OCI-LY3 (cell line): Measurements from ENCODE around the gene SLC6A6.

Experiments
- H2AFZ ChIP-seq: fragments of 200-600, 300-600 bp; shearing (Covaris generic); 2 replicates; pipeline ENCODE4 v1.6.0; 2014; ENCODE audit warnings: antibody characterized with exemption, low read depth, low read length
- H3K27ac ChIP-seq: fragments of 200-600, 300-600 bp; sonication (generic); 2 replicates; pipeline ENCODE4 v1.5.1; 2014; ENCODE audit warnings: mild to moderate bottlenecking, low read length, moderate library complexity, mixed read lengths
- H3K27me3 ChIP-seq: fragments of 200-600, 300-600 bp; sonication (generic); 2 replicates; pipeline ENCODE4 v1.6.1; 2014; ENCODE audit warnings: low read depth, low read length, mixed read lengths
- H3K36me3 ChIP-seq: fragments of 200-600, 300-600 bp; sonication (generic); replicated peaks from 2 replicates; pipeline ENCODE3; 2014; ENCODE audit warnings: low read depth, low read length, mixed read lengths
- H3K4me1 ChIP-seq: fragments of 300-600, 200-600 bp; sonication (generic); 2 replicates; pipeline ENCODE4 v1.6.1; 2014; ENCODE audit warnings: low read length, mixed read lengths
- H3K4me2 ChIP-seq: fragments of 200-600, 300-600 bp; sonication (generic); 2 replicates; pipeline ENCODE4 v1.6.1; 2014; ENCODE audit warnings: low read length, mixed read lengths
- H3K4me3 ChIP-seq: fragments of 300-600, 200-600 bp; sonication (generic); 2 replicates; pipeline ENCODE4 v1.5.1; 2014; ENCODE audit warnings: antibody characterized with exemption, mild to moderate bottlenecking, low read length, moderate library complexity
- H3K79me2 ChIP-seq: fragments of 300-600, 200-600 bp; shearing (Covaris generic); 2 replicates; pipeline ENCODE4 v1.6.1; 2014; ENCODE audit warnings: mild to moderate bottlenecking, low read length, mixed read lengths
- H3K9ac ChIP-seq: fragments of 300-600, 200-600 bp; shearing (Covaris generic); 2 replicates; pipeline ENCODE4 v1.6.0; 2014; ENCODE audit warnings: mild to moderate bottlenecking, low read length, moderate library complexity
- H3K9me3 ChIP-seq: fragments of 200-600, 300-600 bp; shearing (Covaris generic); 2 replicates; pipeline ENCODE4 v1.6.1; 2014; ENCODE audit warnings: low read length, mixed read lengths; ENCODE audit not compliant: insufficient read depth
- H4K20me1 ChIP-seq: fragments of 200-600, 300-600 bp; sonication (generic); 2 replicates; pipeline ENCODE4 v1.6.1; 2016; ENCODE audit warnings: low read length, mixed read lengths; ENCODE audit not compliant: insufficient read depth
- EZH2phosphoT487 ChIP-seq: fragments of 200-600 bp; shearing (Covaris generic); IDR thresholded peaks from 2 replicates; pipeline ENCODE4 v1.6.1; 2018; ENCODE audit warnings: antibody characterized with exemption, mixed run types, low read depth
- TF ChIP-seq, protein P1 (sequence below): fragments of 200-600, 300-600 bp; sonication (generic); IDR thresholded peaks from 2 replicates; pipeline ENCODE4 v1.5.1; 2014; ENCODE audit warnings: antibody characterized with exemption, low read length, low read depth

SLC6A6 gene

DNA sequence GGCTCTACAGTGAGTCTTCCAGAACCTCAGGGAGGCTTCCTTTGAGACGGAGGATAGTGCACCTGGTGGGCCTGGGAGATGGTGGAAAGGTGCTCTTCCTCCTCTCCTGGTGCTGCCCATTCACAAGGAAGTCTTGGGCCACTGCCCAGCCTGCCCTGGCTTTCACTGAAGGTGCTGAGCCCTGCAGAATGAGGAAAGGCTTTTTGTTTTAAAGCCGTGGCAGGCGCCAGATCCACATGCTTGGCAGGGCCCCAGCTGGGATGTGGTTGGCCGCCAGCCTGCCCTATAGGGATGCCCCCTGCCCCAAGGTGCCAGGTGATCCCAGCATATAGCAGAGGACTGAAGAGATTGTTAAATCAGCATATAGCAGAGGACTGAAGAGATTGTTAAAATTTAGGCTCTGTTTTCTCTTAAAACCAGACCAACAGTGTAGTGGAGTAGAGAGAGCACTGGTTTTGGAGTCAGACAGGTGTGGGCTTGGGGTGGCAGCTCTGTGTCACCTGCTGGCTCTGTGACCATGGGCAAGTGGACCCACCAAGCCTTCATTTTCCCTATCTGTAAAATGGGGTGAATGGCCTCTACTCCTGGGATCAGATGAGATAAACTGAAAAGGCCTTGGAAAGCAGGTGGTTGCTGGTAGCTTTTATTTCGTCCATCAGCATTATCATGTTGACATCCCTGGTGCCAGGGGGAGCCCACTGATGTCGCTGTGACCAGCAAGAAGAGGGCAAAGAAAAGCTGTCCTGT is 53.3 kb downstream of the SLC6A6 start:
- no peak for TF ChIP-seq EZH2phosphoT487
- Histone ChIP-seq H3K36me3 (peaks cover 90% of the 10 kb centered on the region), H4K20me1 (no peaks in the 10 kb centered on the region), H3K4me2 (no peak overlapping the region), H3K27ac (no peak overlapping the region), H2AFZ (no peak overlapping the region), H3K27me3 (no peaks in the 10 kb centered on the region), H3K9me3 (peaks cover 8% of the 10 kb centered on the region; the same call in 1 of the 2 replicates), H3K4me3 (no peak overlapping the region), H3K9ac (no peak overlapping the region), H3K79me2 (peaks cover 24% of the 10 kb centered on the region), H3K4me1 (peaks cover 80% of the 10 kb centered on the region)

DNA sequence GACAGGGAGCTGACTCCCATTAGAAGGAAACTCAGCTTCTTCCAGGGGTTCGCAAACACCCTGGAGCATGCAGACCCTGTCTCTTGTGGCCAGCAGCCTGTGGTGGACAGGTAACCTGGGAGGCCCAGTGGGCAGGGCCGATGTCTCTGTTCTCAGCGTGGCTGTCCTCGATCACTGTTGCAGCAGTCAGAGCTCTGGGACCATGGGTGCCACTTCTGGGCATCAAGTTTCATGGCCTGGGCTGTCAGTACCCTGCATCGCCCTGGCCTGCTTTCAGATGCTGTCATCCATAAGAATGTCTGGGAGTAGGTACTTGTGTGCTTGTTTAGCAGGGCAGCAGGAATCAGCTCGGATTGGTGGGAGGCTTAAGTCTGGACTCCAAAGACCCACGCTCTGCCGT is 54.4 kb downstream of the SLC6A6 start:
- no peak for TF ChIP-seq EZH2phosphoT487
- TF ChIP-seq, protein P1, sequence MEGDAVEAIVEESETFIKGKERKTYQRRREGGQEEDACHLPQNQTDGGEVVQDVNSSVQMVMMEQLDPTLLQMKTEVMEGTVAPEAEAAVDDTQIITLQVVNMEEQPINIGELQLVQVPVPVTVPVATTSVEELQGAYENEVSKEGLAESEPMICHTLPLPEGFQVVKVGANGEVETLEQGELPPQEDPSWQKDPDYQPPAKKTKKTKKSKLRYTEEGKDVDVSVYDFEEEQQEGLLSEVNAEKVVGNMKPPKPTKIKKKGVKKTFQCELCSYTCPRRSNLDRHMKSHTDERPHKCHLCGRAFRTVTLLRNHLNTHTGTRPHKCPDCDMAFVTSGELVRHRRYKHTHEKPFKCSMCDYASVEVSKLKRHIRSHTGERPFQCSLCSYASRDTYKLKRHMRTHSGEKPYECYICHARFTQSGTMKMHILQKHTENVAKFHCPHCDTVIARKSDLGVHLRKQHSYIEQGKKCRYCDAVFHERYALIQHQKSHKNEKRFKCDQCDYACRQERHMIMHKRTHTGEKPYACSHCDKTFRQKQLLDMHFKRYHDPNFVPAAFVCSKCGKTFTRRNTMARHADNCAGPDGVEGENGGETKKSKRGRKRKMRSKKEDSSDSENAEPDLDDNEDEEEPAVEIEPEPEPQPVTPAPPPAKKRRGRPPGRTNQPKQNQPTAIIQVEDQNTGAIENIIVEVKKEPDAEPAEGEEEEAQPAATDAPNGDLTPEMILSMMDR: no peak
- H2AFZ ChIP-seq: no peak overlapping the region
- no peak overlapping the region for H3K4me3 ChIP-seq
- H3K4me2 ChIP-seq: no peak overlapping the region
- H3K36me3 ChIP-seq: peaks cover 90% of the 10 kb centered on the region
- peaks cover 17% of the 10 kb centered on the region for H3K79me2 ChIP-seq
- H3K9ac ChIP-seq: no peak overlapping the region
- H3K27ac ChIP-seq: no peak overlapping the region
- peaks cover 4% of the 10 kb centered on the region; the same call in 1 of the 2 replicates for H3K9me3 ChIP-seq
- H4K20me1 ChIP-seq: no peaks in the 10 kb centered on the region
- H3K4me1 ChIP-seq: peaks cover 78% of the 10 kb centered on the region
- no peaks in the 10 kb centered on the region for H3K27me3 ChIP-seq

DNA sequence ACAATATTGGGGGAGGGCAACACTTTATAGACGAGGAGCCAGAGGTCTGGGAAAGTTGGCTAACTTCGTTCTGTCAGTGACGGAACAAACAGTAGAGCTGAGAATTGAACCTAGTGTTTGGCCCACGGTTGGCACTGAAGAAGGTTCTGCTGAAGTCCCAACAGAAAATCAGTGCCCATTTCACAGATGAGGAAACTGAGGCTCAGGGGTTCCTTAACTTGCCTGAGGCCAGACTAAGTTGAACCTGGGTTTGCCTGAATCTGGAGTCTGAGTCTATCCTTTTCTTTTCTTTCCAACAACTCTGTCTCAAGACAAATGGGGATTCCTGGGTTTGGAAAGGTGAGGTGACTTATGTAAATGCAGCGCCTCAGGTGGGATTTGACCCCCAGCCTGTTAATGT is 55.1 kb downstream of the SLC6A6 start:
- H3K79me2 ChIP-seq: peaks cover 12% of the 10 kb centered on the region
- H3K27me3 ChIP-seq: no peaks in the 10 kb centered on the region
- peaks cover 90% of the 10 kb centered on the region for H3K36me3 ChIP-seq
- peak overlapping the region; percentile 59; the same call in 1 of the 2 replicates for H3K9ac ChIP-seq
- TF ChIP-seq, protein P1: no peak
- no peak for TF ChIP-seq EZH2phosphoT487
- H3K9me3 ChIP-seq: no peaks in the 10 kb centered on the region
- peak overlapping the region; percentile 82 for H3K27ac ChIP-seq
- H3K4me1 ChIP-seq: peaks cover 71% of the 10 kb centered on the region
- H3K4me2 ChIP-seq: peak overlapping the region; percentile 62
- H3K4me3 ChIP-seq: no peak overlapping the region
- H4K20me1 ChIP-seq: no peaks in the 10 kb centered on the region
- H2AFZ ChIP-seq: no peak overlapping the region

DNA sequence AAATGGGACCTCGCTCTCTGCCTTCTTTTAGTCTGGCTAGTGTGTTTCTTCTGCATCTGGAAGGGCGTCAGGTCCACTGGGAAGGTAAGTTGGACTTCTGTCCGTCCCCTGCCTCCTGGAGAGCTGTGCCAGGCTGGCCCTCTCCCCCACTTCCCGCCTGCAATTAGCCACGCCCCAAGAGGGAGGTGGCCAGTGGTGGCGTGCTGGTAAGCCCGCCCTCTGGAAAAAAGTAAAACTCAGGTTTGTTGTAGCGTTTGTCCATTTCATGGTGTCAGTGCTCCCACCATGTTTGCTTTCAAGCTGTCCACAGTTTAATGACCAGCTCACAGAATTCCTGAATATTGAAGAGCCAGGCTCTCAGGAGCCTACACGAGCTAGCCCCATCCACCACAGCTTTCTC is 55.6 kb downstream of the SLC6A6 start:
- Histone ChIP-seq H3K9me3 (no peaks in the 10 kb centered on the region), H3K27ac (peak overlapping the region; percentile 82), H4K20me1 (no peaks in the 10 kb centered on the region), H3K36me3 (peaks cover 95% of the 10 kb centered on the region), H3K27me3 (no peaks in the 10 kb centered on the region), H3K4me3 (peak overlapping the region; percentile 39), H2AFZ (no peak overlapping the region), H3K79me2 (peaks cover 12% of the 10 kb centered on the region), H3K9ac (peak overlapping the region; percentile 59), H3K4me2 (peak overlapping the region; percentile 62), H3K4me1 (peaks cover 66% of the 10 kb centered on the region)
- TF ChIP-seq, protein P1: no peak
- TF ChIP-seq EZH2phosphoT487: no peak
